ENCODE measurements around the gene ECI2. TPM values are rescaled to one million over a fixed set of nuclear protein-coding genes. Genes with fewer than 3 reads are reported as not detected.
"Not testable (repeated sequence)": the region's sequence is repeated elsewhere in the genome, so short reads cannot be mapped to it uniquely, and the experiment has no call there.

Gene ECI2
- total RNA-seq, 2 donors from 2014 or later: 16.5 to 55.8 TPM

GRCh38 chr6:4101298-4101697 lies 34.1 kb downstream of the ECI2 start:
- Histone ChIP-seq H3K36me3 (replicated peaks in 1 of 2; ENCODE audit: insufficient read depth in 1 of 2, low read depth in 2 of 2) (no peaks in the 10 kb centered on the region), H3K4me1 (peaks cover 41% of the 10 kb centered on the region), H3K27me3 (no peaks in the 10 kb centered on the region), H3K4me3 (no peak overlapping the region), H3K9me3 (no peaks in the 10 kb centered on the region), H3K27ac (no peak overlapping the region)
- DNase-seq (no peak), ATAC-seq (no peak)
- WGBS, 2 donors: 44 to 57% methylated on average over 3 of the region's 3 CpGs
- intact Hi-C loops (cut with DNase I): no loop called here
- TF ChIP-seq POLR2A (IDR thresholded peaks at IDR 0.05) (no peak), CTCF (IDR thresholded peaks at IDR 0.05) (no peak)

GRCh38 chr6:4100655-4101054 lies 34.7 kb downstream of the ECI2 start:
- Histone ChIP-seq H3K27ac (no peak overlapping the region), H3K9me3 (no peaks in the 10 kb centered on the region), H3K36me3 (replicated peaks in 1 of 2; ENCODE audit: insufficient read depth in 1 of 2, low read depth in 2 of 2) (no peaks in the 10 kb centered on the region), H3K4me3 (no peak overlapping the region), H3K27me3 (no peaks in the 10 kb centered on the region), H3K4me1 (peaks cover 34% of the 10 kb centered on the region)
- ATAC-seq: no peak
- 86 to 90% methylated on average over 5 of the region's 5 CpGs for WGBS, 2 donors
- intact Hi-C loops (cut with DNase I): no loop called here
- no peak for DNase-seq
- TF ChIP-seq CTCF (IDR thresholded peaks at IDR 0.05): no peak
- TF ChIP-seq POLR2A (IDR thresholded peaks at IDR 0.05): no peak

- TF ChIP-seq CTCF (IDR thresholded peaks at IDR 0.05) (no peak), POLR2A (IDR thresholded peaks at IDR 0.05) (no peak)
- Histone ChIP-seq H3K9me3 (no peaks in the 10 kb centered on the region), H3K36me3 (replicated peaks in 1 of 2; ENCODE audit: insufficient read depth in 1 of 2, low read depth in 2 of 2) (no peaks in the 10 kb centered on the region), H3K4me1 (peaks cover 30% of the 10 kb centered on the region), H3K4me3 (no peak overlapping the region), H3K27me3 (no peaks in the 10 kb centered on the region), H3K27ac (no peak overlapping the region)
- ATAC-seq (no peak), DNase-seq (no peak)
- intact Hi-C loops (cut with DNase I): no loop called here
- 64 to 85% methylated on average over 1 of the region's 1 CpG for WGBS, 2 donors
These were observed 42.1 kb downstream of the ECI2 start for GRCh38 chr6:4093288-4093687.

GRCh38 chr6:4091941-4092340 lies 43.4 kb downstream of the ECI2 start:
- Histone ChIP-seq H3K27me3 (no peaks in the 10 kb centered on the region), H3K36me3 (replicated peaks in 1 of 2; ENCODE audit: insufficient read depth in 1 of 2, low read depth in 2 of 2) (no peaks in the 10 kb centered on the region), H3K9me3 (no peaks in the 10 kb centered on the region), H3K4me1 (peaks cover 37% of the 10 kb centered on the region), H3K4me3 (no peak overlapping the region), H3K27ac (peak overlapping the region in 3 of 4 donors; percentile 59 to 77 (median 65))
- intact Hi-C loops (cut with DNase I): no loop called here
- 33 to 39% methylated on average over 7 of the region's 7 CpGs for WGBS, 2 donors
- TF ChIP-seq POLR2A (IDR thresholded peaks at IDR 0.05) (no peak), CTCF (IDR thresholded peaks at IDR 0.05) (no peak)
- DNase-seq (peak; percentile 51 to 82 (median 68)), ATAC-seq (peak; percentile 91)

DNA sequence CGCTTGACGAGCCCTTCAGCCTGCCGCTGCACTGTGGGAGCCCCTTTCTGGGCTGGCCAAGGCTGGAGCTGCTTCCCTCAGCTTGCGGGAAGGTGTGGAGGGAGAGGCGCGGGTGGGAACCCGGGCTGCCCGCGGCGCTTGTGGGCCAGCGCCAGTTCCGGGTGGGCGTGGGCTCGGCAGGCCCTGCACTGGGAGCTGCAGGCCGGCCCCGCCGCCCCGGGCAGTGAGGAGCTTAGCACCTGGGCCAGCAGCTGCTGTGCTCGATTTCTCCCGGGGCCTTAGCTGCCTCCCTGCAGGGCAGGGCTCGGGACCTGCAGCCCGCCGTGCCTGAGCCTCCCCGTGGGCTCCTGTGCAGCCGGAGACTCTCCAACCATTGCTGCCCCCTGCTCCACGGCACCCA lies 45.3 kb downstream of the ECI2 start:
- H3K4me3 ChIP-seq; H3K9me3 ChIP-seq; intact Hi-C loops (cut with DNase I); H3K27ac ChIP-seq; DNase-seq; H3K36me3 ChIP-seq (replicated peaks in 1 of 2; ENCODE audit: insufficient read depth in 1 of 2, low read depth in 2 of 2); H3K27me3 ChIP-seq; ATAC-seq: not testable (repeated sequence)
- WGBS, 2 donors: 88 to 93% methylated on average over 13 to 19 of the region's 26 CpGs
- peaks cover 52% of the 10 kb centered on the region for H3K4me1 ChIP-seq
